GM19395 (cell line): ENCODE measurements around the gene SOX21.
A peak's percentile ranks its signal among the peaks of the same experiment; 100 is the strongest.
"Not testable (repeated sequence)": the region's sequence is repeated elsewhere in the genome, so short reads cannot be mapped to it uniquely, and the experiment has no call there.

Experiments used
- ATAC-seq: cut with Tn5 transposase; IDR thresholded peaks from one replicate; pipeline ENCODE4 v1.9.1; 2021; ENCODE audit warnings: mild to moderate bottlenecking, moderate library complexity; ENCODE audit not compliant: unreplicated experiment

The SOX21 gene

DNA sequence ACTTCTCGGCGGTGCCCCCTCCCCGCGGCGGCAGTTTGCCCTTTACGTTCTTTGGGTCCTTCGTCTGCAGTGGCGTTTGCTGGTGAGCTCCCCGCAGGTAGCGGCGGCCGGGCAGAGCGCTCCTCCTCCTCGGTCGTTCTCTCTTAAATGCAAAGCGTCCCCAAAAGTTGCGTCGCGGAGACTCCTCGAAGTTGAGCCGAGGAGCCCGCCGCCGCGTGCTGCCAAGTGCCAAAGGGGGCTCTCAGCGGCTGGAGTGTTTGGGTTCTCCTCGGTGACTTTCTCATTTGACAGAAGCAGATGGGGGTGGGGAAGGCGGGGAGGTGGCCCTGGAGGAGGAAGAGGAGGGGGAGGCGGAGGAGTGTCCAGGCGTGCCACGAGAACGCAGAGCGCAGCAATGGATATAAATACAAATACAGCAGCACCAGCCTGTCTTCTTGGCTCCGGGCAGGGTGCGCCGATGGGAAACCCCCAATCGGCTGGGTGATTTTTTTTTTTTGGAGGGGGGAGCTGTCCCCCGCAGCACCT, at the start of gene SOX21:
Gene SOX21, minus strand, starts transcription at position 259 of the 525 bp plus-strand sequence. CDS start 496 bp downstream, outside the sequence.
- no peak for ATAC-seq

DNA sequence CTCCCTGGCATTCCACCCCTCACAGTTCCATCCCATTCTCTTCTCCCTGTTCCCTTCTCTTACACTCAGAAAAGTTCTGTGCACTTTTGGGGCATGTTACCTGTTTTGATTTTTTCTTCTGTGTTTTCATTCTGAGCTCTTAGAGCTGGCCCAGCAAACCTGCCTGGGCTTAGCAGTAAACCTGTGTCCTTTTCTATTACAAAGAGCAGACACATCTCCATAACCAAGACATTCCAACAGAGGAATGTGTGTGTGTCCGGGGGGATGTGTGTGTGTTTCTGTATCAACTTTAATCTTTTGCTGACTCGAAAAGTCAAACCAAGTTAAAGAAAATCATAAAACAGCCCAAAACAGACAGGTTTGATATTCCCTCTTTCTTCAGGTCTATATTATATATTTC, 49.1 kb upstream of the SOX21 start:
- ATAC-seq = no peak

DNA sequence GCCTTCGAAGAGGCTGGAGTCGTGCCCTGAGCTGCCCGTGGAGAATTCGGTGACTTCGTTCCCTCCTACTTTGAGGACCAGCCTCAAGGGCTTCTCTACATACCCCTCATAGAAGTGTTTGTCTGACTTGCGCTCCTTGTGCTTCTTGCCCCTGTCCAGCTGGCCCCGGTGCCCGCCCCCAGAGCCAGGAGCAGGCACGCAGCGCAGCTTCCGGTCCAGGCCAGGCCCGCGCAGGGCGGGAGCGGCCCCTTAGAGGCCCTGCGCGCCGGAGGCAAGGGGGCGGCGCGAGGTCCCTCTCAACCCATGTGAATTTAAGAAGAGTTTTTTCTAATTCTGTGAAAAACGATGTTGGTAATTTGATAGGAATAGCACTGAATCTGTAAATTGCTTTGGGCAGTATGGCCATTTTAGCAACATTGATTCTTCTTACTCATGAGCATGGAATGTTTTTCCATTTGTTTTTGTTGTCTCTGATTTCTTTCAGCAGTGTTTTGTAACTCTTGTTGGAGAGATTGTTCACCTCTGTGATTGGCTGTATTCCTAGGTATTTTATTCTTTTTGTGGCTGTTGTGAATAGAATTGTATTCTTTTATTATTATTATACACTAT, 46.9 kb upstream of the SOX21 start:
- no peak for ATAC-seq

DNA sequence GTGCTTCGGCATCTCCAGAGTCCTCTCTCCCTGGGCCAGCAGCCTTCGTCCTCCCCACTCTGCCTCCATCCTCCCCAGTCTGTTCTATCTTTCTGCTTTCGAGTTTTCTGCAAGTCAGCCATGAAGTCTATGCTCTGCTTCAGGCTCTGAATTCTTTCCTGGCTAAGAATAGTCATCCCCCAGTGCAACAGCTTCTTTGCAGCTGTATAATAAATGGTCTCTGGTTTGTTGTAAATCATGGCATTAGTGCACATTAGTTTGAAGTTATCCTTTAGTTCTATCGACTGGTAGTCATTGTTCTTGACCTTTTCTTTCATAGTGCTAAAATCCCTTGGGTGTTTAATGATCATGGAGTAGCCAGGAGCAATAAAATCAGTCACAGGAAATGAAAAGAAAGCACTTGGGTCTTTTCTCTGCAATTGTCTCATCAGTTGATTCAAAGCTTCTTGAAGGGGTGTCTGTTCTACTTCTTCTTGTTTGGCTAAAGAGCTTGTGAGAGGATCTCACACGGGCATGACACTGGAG, 46.2 kb upstream of the SOX21 start:
- ATAC-seq = no peak

DNA sequence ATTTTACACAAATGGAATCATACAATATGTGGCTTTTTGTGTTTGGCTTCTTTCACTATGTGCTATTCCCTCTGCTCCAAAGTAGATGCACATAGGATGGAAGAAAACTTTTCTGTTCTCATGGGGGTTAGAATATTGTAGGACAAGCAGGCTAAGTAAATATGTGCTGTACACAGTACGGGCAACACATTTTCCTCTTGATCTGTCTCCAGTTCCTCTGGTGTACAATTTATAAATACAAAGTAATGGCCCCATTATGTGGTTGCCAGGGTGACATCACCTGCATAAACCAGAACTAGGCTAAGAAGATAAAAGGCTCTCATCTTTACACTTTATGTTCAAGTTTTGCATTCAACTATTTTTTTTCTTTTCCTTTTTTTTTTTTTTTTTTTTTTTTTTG, 41.0 kb upstream of the SOX21 start:
- ATAC-seq = no peak

DNA sequence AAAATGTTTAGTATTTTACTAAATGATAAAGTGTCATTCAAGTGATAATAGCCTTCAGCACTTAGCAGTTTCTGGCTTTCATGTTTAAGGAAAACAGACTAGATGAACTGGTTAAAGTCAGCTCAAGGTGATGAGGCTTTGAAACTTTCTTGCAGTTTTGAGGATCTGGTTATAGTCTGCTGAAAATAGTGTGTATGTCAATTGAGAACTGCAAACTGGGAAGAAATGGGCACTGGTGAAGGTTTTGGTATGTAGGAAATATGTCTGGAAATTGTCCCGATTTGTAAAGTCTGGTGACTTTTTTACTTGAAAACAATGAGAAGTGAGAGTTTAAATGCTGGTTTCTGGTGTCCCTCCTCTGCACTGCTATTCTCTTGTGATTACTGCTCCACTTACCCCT, 36.8 kb upstream of the SOX21 start:
- ATAC-seq = no peak

DNA sequence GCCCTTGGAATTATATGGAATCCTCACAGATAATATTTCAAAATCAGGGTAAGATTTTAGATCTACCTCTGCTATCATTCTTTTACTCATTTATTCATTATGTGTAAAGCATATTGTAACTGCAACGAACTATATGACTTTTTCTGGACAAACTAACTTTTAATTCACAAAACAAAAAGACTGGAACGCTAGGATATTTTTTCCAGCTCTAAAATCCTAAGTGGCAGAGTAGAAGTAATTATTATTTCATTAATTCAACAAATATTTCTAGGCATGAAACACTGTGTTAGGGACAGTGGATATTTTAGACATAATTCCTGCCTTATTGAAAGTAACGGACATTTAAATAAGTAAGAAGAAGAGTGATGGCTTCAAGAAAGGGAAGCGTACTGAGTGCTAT, 26.9 kb upstream of the SOX21 start:
- no peak for ATAC-seq

DNA sequence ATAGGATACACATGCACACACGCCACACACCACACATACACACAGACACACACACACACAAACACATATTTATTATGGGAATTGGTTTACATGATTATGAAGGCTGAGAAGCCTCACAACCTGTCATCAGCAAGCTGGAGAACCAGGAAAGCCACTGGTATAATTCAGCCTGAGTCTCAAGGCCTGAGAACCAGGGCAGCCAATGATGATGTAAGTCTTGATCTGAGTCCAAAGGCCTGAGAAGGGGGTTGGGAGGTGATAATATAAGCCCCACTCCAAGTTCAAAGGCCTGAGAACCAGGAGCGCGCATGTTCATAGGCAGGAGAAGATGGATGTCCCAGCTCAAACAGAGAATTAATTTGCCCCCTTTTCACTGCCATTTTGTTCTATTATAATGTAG, 18.7 kb upstream of the SOX21 start:
- ATAC-seq = no peak

DNA sequence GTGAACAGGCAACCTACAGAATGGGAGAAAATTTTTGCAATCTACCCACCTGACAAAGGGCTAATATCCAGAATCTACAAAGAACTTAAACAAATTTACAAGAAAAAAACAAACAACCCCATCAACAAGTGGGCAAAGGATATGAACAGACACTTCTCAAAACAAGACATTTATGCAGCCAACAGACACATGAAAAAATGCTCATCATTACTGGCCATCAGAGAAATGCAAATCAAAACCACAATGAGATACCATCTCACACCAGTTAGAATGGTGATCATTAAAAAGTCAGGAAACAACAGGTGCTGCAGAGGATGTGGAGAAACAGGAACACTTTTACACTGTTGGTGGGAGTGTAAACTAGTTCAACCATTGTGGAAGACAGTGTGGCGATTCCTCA, 17.6 kb upstream of the SOX21 start:
- not testable (repeated sequence) for ATAC-seq

DNA sequence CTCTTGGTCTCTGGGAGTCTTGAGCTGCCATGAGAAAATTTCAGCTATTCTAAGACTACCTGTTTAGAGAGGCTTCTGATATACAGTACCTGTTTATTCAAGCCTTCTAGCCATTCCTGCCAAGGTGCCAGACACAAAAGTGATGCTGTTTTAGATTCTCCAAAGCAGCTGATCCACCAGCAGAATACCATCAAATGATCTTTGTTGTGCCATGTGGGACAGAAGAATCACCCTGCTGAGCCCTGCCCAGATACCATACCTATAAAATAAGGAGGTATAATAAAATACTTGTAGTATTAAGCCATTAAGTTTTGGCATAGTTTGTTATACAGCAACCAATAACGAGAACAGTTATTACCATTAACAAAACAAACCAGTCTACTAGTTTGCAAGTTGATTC, 14.1 kb upstream of the SOX21 start:
- no peak for ATAC-seq

DNA sequence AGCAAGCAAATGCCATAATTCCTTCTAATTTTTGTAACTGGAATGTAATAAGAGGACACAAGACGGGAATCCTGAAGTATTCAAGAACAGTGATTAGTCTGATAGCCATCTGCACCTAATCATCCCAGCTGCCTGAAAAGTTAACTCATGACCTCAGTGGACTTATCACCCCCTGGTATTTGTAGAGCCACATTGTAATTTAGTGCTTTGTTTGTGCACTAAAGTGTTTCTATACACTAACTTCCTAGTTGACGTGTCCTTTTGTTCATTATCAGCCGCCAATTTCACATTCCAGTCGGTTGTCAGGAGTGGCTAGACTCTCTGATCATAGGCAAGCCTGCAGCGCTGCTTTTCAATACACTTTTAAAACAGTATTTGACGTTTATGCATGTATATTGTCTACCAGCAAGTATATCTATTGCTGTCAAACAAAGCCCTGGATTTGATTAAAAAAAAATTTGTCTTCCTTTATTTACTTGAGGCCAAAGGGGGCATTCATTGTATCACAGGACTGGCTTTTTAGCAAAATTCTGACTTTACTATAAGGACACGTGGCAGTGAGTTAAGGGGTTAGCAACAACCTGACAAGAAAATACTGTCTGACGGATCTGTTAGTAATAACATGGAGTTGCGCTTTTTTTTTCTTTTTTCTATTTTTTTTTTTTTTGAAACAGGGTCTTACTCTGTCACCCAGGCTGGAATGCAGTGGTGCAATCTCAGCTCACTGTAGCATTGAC, 10.4 kb upstream of the SOX21 start:
- no peak for ATAC-seq

DNA sequence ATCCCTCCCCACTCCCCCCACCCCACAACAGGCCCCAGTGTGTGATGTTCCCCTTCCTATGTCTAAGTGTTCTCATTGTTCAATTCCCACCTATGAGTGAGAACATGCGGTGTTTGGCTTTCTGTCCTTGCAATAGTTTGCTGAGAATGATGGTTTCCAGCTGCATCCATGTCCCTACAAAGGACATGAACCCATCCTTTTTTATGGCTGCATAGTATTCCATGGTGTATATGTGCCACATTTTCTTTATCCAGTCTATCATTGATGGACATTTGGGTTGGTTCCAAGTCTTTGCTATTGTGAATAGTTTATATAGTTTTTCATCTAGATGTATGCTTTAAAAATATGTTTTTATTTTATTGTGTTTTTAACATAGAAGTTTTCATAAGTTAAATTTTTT, 6.4 kb upstream of the SOX21 start:
- ATAC-seq = not testable (repeated sequence)

DNA sequence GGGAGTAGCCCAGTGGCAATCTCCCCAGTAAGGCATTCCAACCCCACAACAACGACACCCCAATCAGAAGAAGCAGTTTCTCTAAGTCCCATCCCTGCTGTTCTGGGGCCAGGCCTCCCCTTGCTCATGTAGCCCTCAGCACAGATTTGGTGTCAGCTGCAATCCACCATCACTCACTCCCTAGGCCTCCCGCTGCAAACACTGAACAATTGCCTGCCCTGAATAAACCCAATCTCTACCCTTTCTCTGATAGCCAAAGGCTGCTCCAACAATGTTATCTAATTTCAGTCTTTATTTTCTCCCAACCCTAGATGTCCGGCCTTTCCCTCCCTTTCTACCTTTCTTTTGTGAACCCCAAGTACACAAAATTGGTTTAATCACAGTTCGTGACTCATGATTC, 5.6 kb upstream of the SOX21 start:
- no peak for ATAC-seq

DNA sequence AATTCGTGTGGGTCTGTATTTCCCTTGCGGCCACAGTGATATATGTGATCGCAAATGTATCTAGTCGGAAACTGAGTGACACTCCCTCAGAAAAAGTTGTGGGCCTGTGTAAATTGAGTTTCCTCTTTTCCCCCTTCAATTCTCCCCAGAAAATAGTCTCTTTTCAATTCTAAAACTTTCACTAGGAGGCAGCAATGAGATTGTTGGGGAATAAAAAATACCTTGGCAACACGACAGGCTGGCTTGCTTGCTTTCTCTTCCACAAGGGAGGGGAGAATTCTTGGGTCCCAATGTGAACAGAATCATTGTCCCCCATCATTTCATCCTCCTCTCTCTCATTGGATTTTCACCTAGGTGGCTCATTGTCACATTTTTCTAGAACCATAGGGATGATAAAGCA, 3.7 kb upstream of the SOX21 start:
- ATAC-seq = no peak

DNA sequence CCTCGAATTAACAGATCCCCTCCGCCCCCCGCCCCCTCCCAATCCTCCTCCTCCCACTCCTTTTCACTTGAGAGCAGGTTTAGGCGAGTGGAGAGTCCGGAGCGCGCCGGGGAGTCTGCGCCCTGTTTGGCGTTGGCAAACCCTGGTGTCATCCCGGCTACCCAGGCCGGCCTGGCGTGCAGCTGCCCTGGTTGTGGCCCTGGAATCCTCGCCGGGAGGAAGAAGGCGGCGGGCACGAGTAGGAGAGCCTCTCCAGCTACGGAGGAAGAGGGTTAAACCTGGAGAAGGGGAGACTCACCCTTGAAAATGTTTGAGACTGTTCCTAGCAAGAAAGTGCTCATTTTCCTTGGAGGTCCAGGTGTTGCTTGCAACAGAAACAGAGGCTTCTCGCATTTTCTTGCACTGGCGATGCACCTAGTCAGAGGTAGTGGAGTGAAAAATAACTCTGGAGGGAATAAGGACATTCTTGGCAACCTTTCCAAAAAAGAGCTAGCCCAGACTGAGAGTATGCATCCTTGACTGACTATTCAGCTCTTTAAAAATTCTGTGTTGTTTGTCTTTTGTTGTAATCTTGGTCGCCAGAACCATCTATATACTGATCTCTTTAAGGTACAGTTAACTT, 1.3 kb upstream of the SOX21 start:
- ATAC-seq = no peak

DNA sequence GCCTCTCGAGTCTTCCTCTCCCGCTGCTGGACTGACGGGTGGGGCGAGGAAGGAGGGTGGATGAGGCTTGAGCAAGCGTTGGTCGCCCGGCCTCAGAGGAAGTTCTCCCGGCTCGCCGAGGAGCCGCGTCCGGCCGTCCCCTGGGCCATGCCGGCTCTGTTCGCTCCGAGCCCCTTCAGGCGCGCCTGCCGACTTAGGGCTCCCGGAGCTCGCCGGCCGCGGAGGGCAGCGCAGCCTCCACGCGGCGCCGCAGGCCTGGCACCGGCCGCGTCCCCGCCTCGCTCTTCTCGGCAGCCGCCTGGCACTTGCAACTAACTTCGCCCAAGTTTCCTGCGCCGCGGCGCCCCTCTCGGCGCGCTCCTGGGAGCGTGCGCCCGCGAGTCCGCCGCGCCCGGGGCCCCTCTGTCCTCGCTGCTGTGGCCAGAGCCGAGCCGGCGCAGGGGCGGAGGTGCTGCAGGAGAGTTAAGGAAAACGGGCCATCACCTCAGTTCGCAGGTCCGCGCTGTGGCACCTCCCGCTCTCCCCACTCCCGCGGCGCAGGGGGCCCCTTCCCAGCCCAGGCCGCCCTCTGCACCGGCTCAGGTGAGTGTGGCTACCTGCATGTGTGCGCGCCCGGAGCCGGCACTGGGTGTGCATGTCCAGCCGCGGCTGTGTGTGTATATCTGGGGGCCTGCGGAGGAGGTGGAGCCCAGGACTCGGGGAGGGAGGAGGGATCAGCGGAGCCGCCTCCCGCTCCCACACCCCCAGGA, 641 bp upstream of the SOX21 start:
- no peak for ATAC-seq

DNA sequence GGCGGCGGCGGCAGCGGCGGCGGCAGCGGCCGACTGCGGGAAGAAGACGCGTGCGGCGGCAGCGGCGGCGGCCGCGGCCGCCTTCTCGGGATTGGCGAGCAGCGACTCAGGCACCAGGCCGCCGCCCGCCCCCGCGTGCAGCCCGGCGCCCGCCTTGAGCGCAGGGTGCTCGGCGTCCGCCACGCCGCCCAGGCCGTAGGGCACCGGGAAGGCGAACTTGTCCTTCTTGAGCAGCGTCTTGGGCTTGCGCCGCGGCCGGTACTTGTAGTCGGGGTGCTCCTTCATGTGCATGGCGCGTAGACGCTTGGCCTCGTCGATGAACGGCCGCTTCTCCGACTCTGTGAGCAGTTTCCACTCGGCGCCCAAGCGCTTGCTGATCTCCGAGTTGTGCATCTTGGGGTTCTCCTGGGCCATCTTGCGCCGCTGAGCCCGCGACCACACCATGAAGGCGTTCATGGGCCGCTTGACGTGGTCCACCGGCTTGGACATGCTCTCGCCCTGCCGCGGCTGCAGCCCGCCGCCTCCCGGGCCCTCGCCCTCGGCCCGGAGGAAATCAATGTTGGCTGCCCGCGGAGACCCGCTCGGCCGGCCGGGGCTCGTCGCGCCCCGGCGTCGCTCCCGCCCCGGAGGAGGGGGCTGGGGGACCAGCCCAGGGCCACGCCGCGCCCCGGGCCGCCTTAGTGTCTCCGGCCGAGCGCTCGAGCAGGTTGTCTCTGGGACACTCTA, 621 bp downstream of the SOX21 start:
- peak; percentile 44 for ATAC-seq

DNA sequence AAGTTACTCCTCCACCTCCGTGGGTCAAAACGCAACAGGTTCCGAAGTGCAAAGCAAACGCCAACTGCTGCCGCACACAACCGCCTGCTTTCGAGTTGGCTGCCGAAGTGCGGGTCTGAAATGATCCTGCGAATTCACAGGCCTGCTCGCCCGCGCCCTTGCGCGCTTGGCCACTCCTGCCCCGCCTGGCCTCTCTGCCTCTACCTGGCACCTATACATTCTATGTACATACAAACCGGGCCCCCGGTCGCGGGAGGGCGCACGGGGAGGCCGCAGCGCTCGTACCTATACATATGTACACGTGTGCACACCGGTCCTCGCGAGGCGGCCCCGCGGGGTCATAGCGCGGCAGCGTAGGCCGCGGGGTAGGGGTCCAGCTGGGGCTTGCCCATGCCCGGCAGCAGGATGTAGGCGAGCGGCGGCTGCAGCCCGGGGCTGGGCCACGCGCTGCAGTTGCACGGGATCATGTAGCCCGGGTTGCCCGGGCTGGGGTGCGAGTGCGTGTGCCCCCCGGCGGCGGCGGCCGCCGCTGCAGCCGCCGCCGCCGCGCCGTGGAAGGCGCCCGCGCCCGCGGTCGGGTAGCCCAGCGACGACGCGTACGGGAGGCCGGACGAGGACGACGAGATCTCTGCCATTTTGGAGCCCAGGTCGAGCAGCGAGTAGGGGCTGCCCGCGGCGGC, 1.3 kb downstream of the SOX21 start:
- peak; percentile 62 for ATAC-seq

DNA sequence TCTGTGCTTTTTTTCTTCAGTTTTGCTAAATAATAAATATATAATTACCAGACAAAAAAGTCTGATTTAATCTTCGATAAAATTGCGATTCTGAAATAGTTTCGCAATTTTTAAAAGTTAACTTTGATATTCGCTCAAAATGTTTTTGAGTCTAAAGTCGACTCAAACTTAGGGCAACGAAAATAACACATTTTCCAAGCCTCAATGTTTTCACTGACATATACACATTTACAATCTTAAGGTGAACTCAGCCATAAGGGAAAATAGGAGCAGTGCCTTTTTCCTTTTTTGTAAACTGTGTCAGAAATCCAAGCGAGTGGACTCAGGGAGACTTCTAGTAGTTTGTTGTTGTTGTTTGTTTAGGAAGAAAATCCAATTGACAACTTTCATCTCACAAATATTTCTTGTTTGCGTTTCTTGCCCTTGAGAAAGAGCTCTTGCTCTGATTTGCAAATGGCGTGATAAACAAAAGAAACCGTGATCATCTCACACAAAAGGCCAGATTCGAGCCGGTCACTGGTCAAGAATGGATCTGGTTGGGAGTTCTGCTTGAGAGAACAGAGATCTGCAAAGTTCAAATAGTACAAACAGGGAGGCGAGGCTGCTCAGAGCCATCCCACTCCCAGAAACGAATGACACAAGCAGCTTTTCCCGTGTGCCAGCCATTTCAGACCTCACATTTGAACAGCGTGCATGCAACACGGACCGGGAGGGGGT, 2.1 kb downstream of the SOX21 start:
- no peak for ATAC-seq
